ENCODE data around the gene APP. TPM values are rescaled to one million over a fixed set of nuclear protein-coding genes. Genes with fewer than 3 reads are reported as not detected.

Gene APP
- total and polyA plus RNA-seq, 10 of the 15 experiments (the other 5 are each of a cell fraction or from before 2014, with no cell fraction given), result 8.8 to 94.9 (median 51.0) TPM

GRCh38 chr21:25913479-25913878, 257.1 kb downstream of the APP start (continued):
- no peak for TF ChIP-seq ASH2L (IDR thresholded peaks at IDR 0.05; ENCODE audit: borderline replicate concordance, low read depth)

GRCh38 chr21:25912402-25912746, 258.2 kb downstream of the APP start:
- BruUV-seq (replicated peaks), result no TSS peak
- FAIRE-seq (no peak), DNase-seq (ENCODE audit: low read depth, low spot score) (no peak), ATAC-seq (no peak)
- WGBS (ENCODE audit: insufficient coverage, insufficient replicate concordance, low lambda C conversion rate, missing lambda C conversion rate), result 27% methylated on average over 2 of the region's 2 CpGs
- no peak overlapping the region for H3K4me2 ChIP-seq (ENCODE audit: control insufficient read depth, insufficient read depth)
- H3K4me3 ChIP-seq, result no peak overlapping the region
- no peak overlapping the region for H3K27ac ChIP-seq (ENCODE audit: control insufficient read depth, insufficient read depth)
- no peaks in the 10 kb centered on the region for H4K20me1 ChIP-seq (ENCODE audit: control insufficient read depth, insufficient read depth)
- no peaks in the 10 kb centered on the region for H3K9me3 ChIP-seq (replicated peaks; ENCODE audit: control insufficient read depth, insufficient read depth, low read length)
- in situ Hi-C loops (cut with MboI) (no loop called here), intact Hi-C loops (cut with micrococcal nuclease; ENCODE audit: unreplicated experiment) (no loop called here)
- ChIA-PET POLR2A (no interaction called here), CTCF (interaction anchor here (0.5 kb wide), 1 partner anchor 44 kb away, joined by 3 read pairs; no protein-coding TSS in a partner anchor), RAD21 (ENCODE audit: unreplicated experiment) (no interaction called here), SMC1A (ENCODE audit: uncharacterized antibody, unreplicated experiment) (no interaction called here)
- H3K79me2 ChIP-seq (ENCODE audit: control insufficient read depth, insufficient read depth, low read length), result no peaks in the 10 kb centered on the region
- no peak overlapping the region for H3K9ac ChIP-seq (ENCODE audit: control insufficient read depth, insufficient read depth, low read length)
- no peaks in the 10 kb centered on the region for H3K27me3 ChIP-seq (replicated peaks in 1 of 2; ENCODE audit: control insufficient read depth in 2 of 2, insufficient read depth in 2 of 2, low read length in 1 of 2)
- no peaks in the 10 kb centered on the region for H3K4me1 ChIP-seq (ENCODE audit: control insufficient read depth, insufficient read depth, low read length)
- H3K36me3 ChIP-seq (ENCODE audit: control insufficient read depth in 2 of 2, insufficient read depth in 2 of 2, low read length in 1 of 2), result no peaks in the 10 kb centered on the region; a peak in 1 of 4 replicates
- H2AFZ ChIP-seq (ENCODE audit: control insufficient read depth, low read depth, low read length), result no peak overlapping the region
- no peak for TF ChIP-seq POU2F2 (IDR thresholded peaks at IDR 0.05; ENCODE audit: borderline replicate concordance, low read depth, low read length)
- no peak for TF ChIP-seq SMC3 (IDR thresholded peaks at IDR 0.05; ENCODE audit: borderline replicate concordance, low read length)
- TF ChIP-seq ESRRA (IDR thresholded peaks at IDR 0.05; ENCODE audit: low read length), result no peak
- no peak for TF ChIP-seq MAX (IDR thresholded peaks at IDR 0.05; ENCODE audit: low read depth, low read length)
- TF ChIP-seq RAD51 (IDR thresholded peaks at IDR 0.05), result no peak
- no peak for TF ChIP-seq IRF3 (IDR thresholded peaks at IDR 0.05)
- no peak for TF ChIP-seq CEBPZ (IDR thresholded peaks at IDR 0.05; ENCODE audit: low read depth, low read length)
- TF ChIP-seq ZBTB33 (IDR thresholded peaks at IDR 0.05), result no peak
- no peak for TF ChIP-seq KDM1A (IDR thresholded peaks at IDR 0.05; ENCODE audit: borderline replicate concordance)
- no peak for TF ChIP-seq ELK1 (IDR thresholded peaks at IDR 0.05; ENCODE audit: low read depth, low read length)
- no peak for TF ChIP-seq ZNF384 (IDR thresholded peaks at IDR 0.05; ENCODE audit: borderline replicate concordance, low read depth, low read length)
- TF ChIP-seq EGR1 (IDR thresholded peaks at IDR 0.05; ENCODE audit: borderline replicate concordance in 1 of 2, low read depth in 2 of 2, low read length in 2 of 2), result no peak
- TF ChIP-seq PKNOX1 (IDR thresholded peaks at IDR 0.05), result no peak

Measured in GM12878 (cell line).